HG03066 (cell line): Measurements from ENCODE around the gene DPM1.

Experiments used
- ATAC-seq: cut with Tn5 transposase; IDR thresholded peaks from one replicate; pipeline ENCODE4 v1.9.1; 2021; ENCODE audit warnings: low read depth; ENCODE audit not compliant: unreplicated experiment

The DPM1 gene

GRCh38 chr20:50904067-50904570 lies 54.2 kb downstream of the DPM1 start:
- no peak for ATAC-seq

- no peak for ATAC-seq
Measured at GRCh38 chr20:50903353-50904051, 54.8 kb downstream of the DPM1 start.

GRCh38 chr20:50901301-50901700 lies 57.0 kb downstream of the DPM1 start:
- no peak for ATAC-seq

- ATAC-seq, result no peak
Measured at GRCh38 chr20:50900261-50900660, 58.1 kb downstream of the DPM1 start.

GRCh38 chr20:50898475-50898874 lies 59.9 kb downstream of the DPM1 start:
- no peak for ATAC-seq

GRCh38 chr20:50895111-50895830 lies 63.1 kb downstream of the DPM1 start:
- no peak for ATAC-seq

- ATAC-seq, result no peak
Measured at GRCh38 chr20:50893620-50894019, 64.7 kb downstream of the DPM1 start.

- no peak for ATAC-seq
Measured at GRCh38 chr20:50892394-50892793, 65.9 kb downstream of the DPM1 start.

- ATAC-seq, result no peak
Measured at GRCh38 chr20:50891138-50891537, 67.2 kb downstream of the DPM1 start.

GRCh38 chr20:50887576-50887975 lies 70.8 kb downstream of the DPM1 start:
- ATAC-seq, result no peak

GRCh38 chr20:50886184-50886790 lies 72.0 kb downstream of the DPM1 start:
- ATAC-seq, result no peak

- no peak for ATAC-seq
Measured at GRCh38 chr20:50885781-50886180, 72.6 kb downstream of the DPM1 start.

- no peak for ATAC-seq
Measured at GRCh38 chr20:50885068-50885467, 73.3 kb downstream of the DPM1 start.
